Breast epithelium (tissue), 3 donors: ENCODE measurements around the gene BZW2.

ENCODE experiments used
- CTCF ChIP-seq, 3 donors: fragments of 450-650 bp; IDR thresholded peaks; one replicate each; pipeline ENCODE4 v1.5.1; 2016 to 2017; ENCODE audit warnings: antibody characterized with exemption in 3 of 3, mild to moderate bottlenecking in 3 of 3, moderate library complexity in 3 of 3
- POLR2A ChIP-seq: fragments of 450-650 bp; IDR thresholded peaks from one replicate; pipeline ENCODE4 v1.6.1; 2016; ENCODE audit warnings: antibody characterized with exemption, mild to moderate bottlenecking, moderate library complexity
- POLR2AphosphoS5 ChIP-seq, 3 donors: sonication (generic); formaldehyde crosslinking; IDR thresholded peaks; one replicate each; pipeline ENCODE4 v1.6.1; 2017; ENCODE audit warnings: antibody characterized with exemption in 3 of 3

DNA sequence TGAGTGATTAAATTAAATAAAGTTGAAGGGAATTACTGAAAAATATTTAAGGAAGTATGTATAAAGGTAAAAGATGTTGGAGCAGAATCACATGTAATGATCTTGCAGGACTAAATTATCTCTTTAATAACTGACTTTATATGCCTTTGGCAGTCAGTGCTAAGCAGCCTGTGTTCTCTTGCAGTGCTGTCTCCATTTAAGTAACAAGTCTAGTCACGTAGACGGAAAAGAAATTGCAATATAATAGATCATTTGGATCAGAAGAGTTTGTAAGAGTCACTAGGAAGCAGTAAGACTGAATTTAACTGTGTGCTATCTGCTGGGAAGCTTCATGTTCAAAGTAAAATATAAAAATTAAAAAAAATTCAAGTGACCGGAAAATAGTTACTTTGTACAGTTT is 21.4 kb downstream of the BZW2 start:
- TF ChIP-seq POLR2AphosphoS5 (IDR thresholded peaks at IDR 0.05), result no peak
- TF ChIP-seq CTCF (IDR thresholded peaks at IDR 0.05), result no peak
- TF ChIP-seq POLR2A, result no peak
